Stomach (tissue), 4 donors: ENCODE data around the gene KLK5.

Experiments used
- CTCF ChIP-seq, 7 experiments: fragments of 450-650 bp in 4 of 7; fragments of 200-600 bp in 3 of 7; sonication (generic) in 3 of 7; IDR thresholded peaks; one replicate each; pipeline ENCODE4 v1.5.1; 2016 to 2019; ENCODE audit warnings: antibody characterized with exemption in 7 of 7, control low read depth in 2 of 7, mild to moderate bottlenecking in 1 of 7
- EP300 ChIP-seq: sonication (generic); formaldehyde crosslinking; IDR thresholded peaks from one replicate; pipeline ENCODE4 v1.6.1; 2017; ENCODE audit warnings: antibody characterized with exemption
- POLR2AphosphoS5 ChIP-seq, 3 donors: sonication (generic); formaldehyde crosslinking; IDR thresholded peaks; one replicate each; pipeline ENCODE4 v1.6.1; 2016; ENCODE audit warnings: antibody characterized with exemption in 3 of 3

GRCh38 chr19:50922317-50922853 lies 30.5 kb downstream of the KLK5 start:
- TF ChIP-seq CTCF (IDR thresholded peaks at IDR 0.05) = peak in 5 of 7 experiments; percentile 15 to 78 (median 68)
- no peak for TF ChIP-seq POLR2AphosphoS5 (IDR thresholded peaks at IDR 0.05)
- TF ChIP-seq EP300 = no peak
